Smooth muscle cell (in vitro differentiated cells): ENCODE measurements around the gene HSPB7. TPM values are rescaled to one million over a fixed set of nuclear protein-coding genes. Genes with fewer than 3 reads are reported as not detected.

ENCODE experiments used
- DNase-seq: peaks from one replicate; lab custom pipeline; 2025; ENCODE audit not compliant: unreplicated experiment; lab: John Stamatoyannopoulos, UW
- H2AFZ ChIP-seq: fragments of 200-600 bp; sonication (generic); 2 replicates; pipeline ENCODE4 v1.6.0; 2016; ENCODE audit warnings: antibody characterized with exemption, low read depth, mild to moderate bottlenecking
- H3F3A ChIP-seq: fragments of 200-600 bp; sonication (generic); 2 replicates; pipeline ENCODE4 v1.6.0; 2017; ENCODE audit warnings: antibody characterized with exemption, low read depth
- H3K27ac ChIP-seq: fragments of 200-600 bp; sonication (generic); 2 replicates; pipeline ENCODE4 v1.5.1; 2016; ENCODE audit warnings: low read depth, mild to moderate bottlenecking
- H3K27me3 ChIP-seq: fragments of 200-600 bp; sonication (generic); 2 replicates; pipeline ENCODE4 v1.6.1; 2016; ENCODE audit warnings: low read depth, mild to moderate bottlenecking
- H3K36me3 ChIP-seq: fragments of 200-600 bp; sonication (generic); 2 replicates; pipeline ENCODE4 v1.5.1; 2016; ENCODE audit warnings: low read depth
- H3K4me1 ChIP-seq: fragments of 200-600 bp; sonication (generic); 2 replicates; pipeline ENCODE4 v1.5.1; 2016; ENCODE audit warnings: low read depth
- H3K4me2 ChIP-seq: fragments of 200-600 bp; sonication (generic); 2 replicates; pipeline ENCODE4 v1.6.0; 2016; ENCODE audit warnings: mild to moderate bottlenecking
- H3K4me3 ChIP-seq: fragments of 200-600 bp; sonication (generic); 2 replicates; pipeline ENCODE4 v1.5.1; 2016; ENCODE audit warnings: mild to moderate bottlenecking
- H3K79me2 ChIP-seq: fragments of 200-600 bp; sonication (generic); 2 replicates; pipeline ENCODE4 v1.6.0; 2016; ENCODE audit warnings: low read depth, mild to moderate bottlenecking
- H3K9ac ChIP-seq: fragments of 200-600 bp; sonication (generic); 2 replicates; pipeline ENCODE4 v1.6.0; 2016; ENCODE audit warnings: low read depth
- H3K9me3 ChIP-seq: fragments of 200-600 bp; sonication (generic); replicated peaks from 2 replicates; pipeline ENCODE4 v1.5.1; 2016; ENCODE audit warnings: low read depth
- H4K20me1 ChIP-seq: fragments of 200-600 bp; sonication (generic); 2 replicates; pipeline ENCODE4 v1.6.0; 2016; ENCODE audit warnings: low read depth
- CTCF ChIP-seq: fragments of 200-600 bp; sonication (generic); IDR thresholded peaks from 2 replicates; pipeline ENCODE4 v1.5.1; 2017; ENCODE audit warnings: borderline replicate concordance, mild to moderate bottlenecking, antibody characterized with exemption; ENCODE audit not compliant: insufficient read depth, poor library complexity, severe bottlenecking
- WGBS: methylation state at CpG from one replicate; pipeline ENCODE4 v1.1.7; 2016; ENCODE audit warnings: low lambda C conversion rate; 5-methylcytosine and 5-hydroxymethylcytosine counted together
- polyA plus RNA-seq: library from polyadenylated mRNA; unstranded; fragments of >200 nt; fragmentation: Nextera tagmentation; extraction: Ambion mirVana; gene quantifications from 2 replicates; pipeline ENCODE4 v1.2.1, GENCODE V29; 2016
- total RNA-seq: library from RNA; depleted of rRNA; stranded (reverse); fragments of >200 nt; gene quantifications from 2 replicates; pipeline ENCODE4 v1.2.3, GENCODE V29; 2014

The HSPB7 gene
- total and polyA plus RNA-seq, 2 experiments from 2014 or later: 23.0 to 80.5 TPM

- Histone ChIP-seq H3K4me2 (peak within 1 kb of the TSS; percentile 93), H3K9me3 (no peaks in the 10 kb centered on the region), H3K79me2 (peaks cover 31% of the 10 kb centered on the region), H3K27me3 (no peaks in the 10 kb centered on the region), H3K9ac (peak within 1 kb of the TSS; percentile 96), H4K20me1 (peaks cover 24% of the 10 kb centered on the region), H3K36me3 (no peaks in the 10 kb centered on the region), H2AFZ (peak within 1 kb of the TSS; percentile 98), H3K4me3 (peak within 1 kb of the TSS; percentile 95), H3F3A (no peaks in the 10 kb centered on the region), H3K27ac (peak within 1 kb of the TSS; percentile 86), H3K4me1 (peaks cover 9% of the 10 kb centered on the region)
- 13% methylated on average over 30 of the region's 47 CpGs for WGBS
- peak; percentile 76 for DNase-seq
- TF ChIP-seq CTCF: no peak
Measured at GRCh38 chr1:15975805-15976680, 41.8 kb downstream of the HSPB7 start, which contains the start of gene ZBTB17. ZBTB17 (minus strand) TSS chr1:15976101; CDS start chr1:15948495, 27,606 bp downstream.

GRCh38 chr1:15975358-15975804, 42.5 kb downstream of the HSPB7 start:
- H3K4me2 ChIP-seq: peak overlapping the region; percentile 93
- peaks cover 3% of the 10 kb centered on the region for H3K36me3 ChIP-seq
- H2AFZ ChIP-seq: no peak overlapping the region
- DNase-seq: no peak
- no peaks in the 10 kb centered on the region for H3F3A ChIP-seq
- no peaks in the 10 kb centered on the region for H3K9me3 ChIP-seq
- no peaks in the 10 kb centered on the region for H3K27me3 ChIP-seq
- peaks cover 24% of the 10 kb centered on the region for H4K20me1 ChIP-seq
- peaks cover 9% of the 10 kb centered on the region for H3K4me1 ChIP-seq
- H3K79me2 ChIP-seq: peaks cover 37% of the 10 kb centered on the region
- H3K4me3 ChIP-seq: peak overlapping the region; percentile 95
- 2% methylated on average over 22 of the region's 47 CpGs for WGBS
- peak; percentile 14 for TF ChIP-seq CTCF
- peak overlapping the region; percentile 86 for H3K27ac ChIP-seq
- H3K9ac ChIP-seq: peak overlapping the region; percentile 96

GRCh38 chr1:15974855-15975254, 43.0 kb downstream of the HSPB7 start:
- Histone ChIP-seq H3F3A (no peaks in the 10 kb centered on the region), H3K9ac (peak overlapping the region; percentile 96), H3K4me3 (peak overlapping the region; percentile 95), H3K9me3 (no peaks in the 10 kb centered on the region), H3K4me1 (peaks cover 9% of the 10 kb centered on the region), H3K79me2 (peaks cover 42% of the 10 kb centered on the region), H2AFZ (no peak overlapping the region), H3K4me2 (peak overlapping the region; percentile 93), H3K27ac (peak overlapping the region; percentile 86), H4K20me1 (peaks cover 24% of the 10 kb centered on the region), H3K27me3 (no peaks in the 10 kb centered on the region), H3K36me3 (peaks cover 3% of the 10 kb centered on the region)
- 59% methylated on average over 9 of the region's 9 CpGs for WGBS
- TF ChIP-seq CTCF: no peak
- no peak for DNase-seq
